T-helper 1 cell treated with Interleukin-12 subunit alpha and Interleukin-12 subunit beta and Interleukin-4 antibody, amounts not matched to agents 30 μg/mL and 1 μg/mL, for 36 hours (primary cell): ENCODE data around the gene TPST2.
A peak's percentile ranks its signal among the peaks of the same experiment; 100 is the strongest.

Experiments used
- H3K27ac Mint-ChIP-seq: one replicate; pipeline ENCODE4 v1.8.0; 2021; ENCODE audit warnings: mild to moderate bottlenecking, mixed read lengths
- H3K27me3 Mint-ChIP-seq: one replicate; pipeline ENCODE4 v1.8.0; 2021; ENCODE audit warnings: low read depth, mixed read lengths
- H3K36me3 Mint-ChIP-seq: one replicate; pipeline ENCODE4 v1.8.0; 2021; ENCODE audit warnings: low read depth, mixed read lengths
- H3K4me1 Mint-ChIP-seq: one replicate; pipeline ENCODE4 v1.8.0; 2021; ENCODE audit warnings: low read depth, mixed read lengths
- H3K4me3 Mint-ChIP-seq: one replicate; pipeline ENCODE4 v1.8.0; 2021; ENCODE audit warnings: mild to moderate bottlenecking, moderate library complexity, mixed read lengths
- H3K9me3 Mint-ChIP-seq: one replicate; pipeline ENCODE4 v1.8.0; 2021; ENCODE audit warnings: mixed read lengths

TPST2 gene

GRCh38 chr22:26601726-26602125 lies 11.8 kb upstream of the TPST2 start:
- Mint-ChIP-seq H3K9me3 (no peaks in the 10 kb centered on the region), H3K36me3 (no peaks in the 10 kb centered on the region), H3K27ac (no peak overlapping the region), H3K4me1 (peaks cover 20% of the 10 kb centered on the region), H3K27me3 (peaks cover 14% of the 10 kb centered on the region), H3K4me3 (no peak overlapping the region)

GRCh38 chr22:26599505-26599904 lies 9.6 kb upstream of the TPST2 start:
- Mint-ChIP-seq H3K27ac (no peak overlapping the region), H3K36me3 (no peaks in the 10 kb centered on the region), H3K4me3 (no peak overlapping the region), H3K27me3 (peaks cover 17% of the 10 kb centered on the region), H3K4me1 (peaks cover 19% of the 10 kb centered on the region), H3K9me3 (no peaks in the 10 kb centered on the region)

GRCh38 chr22:26597480-26597879 lies 7.5 kb upstream of the TPST2 start:
- Mint-ChIP-seq H3K27ac (no peak overlapping the region), H3K4me3 (no peak overlapping the region), H3K27me3 (peaks cover 17% of the 10 kb centered on the region), H3K9me3 (no peaks in the 10 kb centered on the region), H3K36me3 (no peaks in the 10 kb centered on the region), H3K4me1 (peaks cover 28% of the 10 kb centered on the region)

- H3K4me1 Mint-ChIP-seq = peaks cover 33% of the 10 kb centered on the region
- no peak overlapping the region for H3K4me3 Mint-ChIP-seq
- H3K27me3 Mint-ChIP-seq = peaks cover 17% of the 10 kb centered on the region
- H3K9me3 Mint-ChIP-seq = no peaks in the 10 kb centered on the region
- no peak overlapping the region for H3K27ac Mint-ChIP-seq
- no peaks in the 10 kb centered on the region for H3K36me3 Mint-ChIP-seq
Measured at GRCh38 chr22:26597026-26597425, 7.1 kb upstream of the TPST2 start.

GRCh38 chr22:26593763-26594162 lies 3.8 kb upstream of the TPST2 start:
- Mint-ChIP-seq H3K9me3 (no peaks in the 10 kb centered on the region), H3K27ac (no peak overlapping the region), H3K4me3 (peak overlapping the region; percentile 8), H3K4me1 (peaks cover 44% of the 10 kb centered on the region), H3K27me3 (peaks cover 13% of the 10 kb centered on the region), H3K36me3 (peaks cover 2% of the 10 kb centered on the region)

GRCh38 chr22:26592421-26592891 lies 2.5 kb upstream of the TPST2 start:
- H3K4me1 Mint-ChIP-seq = peaks cover 50% of the 10 kb centered on the region

GRCh38 chr22:26589367-26589844 lies 526 bp downstream of the TPST2 start:
- H3K27me3 Mint-ChIP-seq = no peaks in the 10 kb centered on the region
- peaks cover 70% of the 10 kb centered on the region for H3K4me1 Mint-ChIP-seq
- peak overlapping the region; percentile 94 for H3K4me3 Mint-ChIP-seq
- H3K36me3 Mint-ChIP-seq = peaks cover 20% of the 10 kb centered on the region
- H3K9me3 Mint-ChIP-seq = no peaks in the 10 kb centered on the region
- H3K27ac Mint-ChIP-seq = peak overlapping the region; percentile 72

More at GRCh38 chr22:26592421-26592891, 2.5 kb upstream of the TPST2 start:
- H3K27ac Mint-ChIP-seq = peak overlapping the region; percentile 84
- H3K36me3 Mint-ChIP-seq = peaks cover 11% of the 10 kb centered on the region
- no peaks in the 10 kb centered on the region for H3K9me3 Mint-ChIP-seq
- peaks cover 7% of the 10 kb centered on the region for H3K27me3 Mint-ChIP-seq
- peak overlapping the region; percentile 68 for H3K4me3 Mint-ChIP-seq

GRCh38 chr22:26588729-26589366 lies 1.1 kb downstream of the TPST2 start:
- H3K27me3 Mint-ChIP-seq = no peaks in the 10 kb centered on the region
- peak overlapping the region; percentile 94 for H3K4me3 Mint-ChIP-seq
- peaks cover 26% of the 10 kb centered on the region for H3K36me3 Mint-ChIP-seq
- H3K27ac Mint-ChIP-seq = peak overlapping the region; percentile 72
- peaks cover 70% of the 10 kb centered on the region for H3K4me1 Mint-ChIP-seq
- no peaks in the 10 kb centered on the region for H3K9me3 Mint-ChIP-seq

GRCh38 chr22:26587991-26588613 lies 1.8 kb downstream of the TPST2 start:
- Mint-ChIP-seq H3K27ac (peak overlapping the region; percentile 72), H3K9me3 (no peaks in the 10 kb centered on the region), H3K27me3 (no peaks in the 10 kb centered on the region), H3K4me1 (peaks cover 67% of the 10 kb centered on the region), H3K4me3 (peak overlapping the region; percentile 94), H3K36me3 (peaks cover 27% of the 10 kb centered on the region)

GRCh38 chr22:26586556-26587325 lies 3.2 kb downstream of the TPST2 start:
- peaks cover 33% of the 10 kb centered on the region for H3K36me3 Mint-ChIP-seq
- H3K27me3 Mint-ChIP-seq = no peaks in the 10 kb centered on the region
- no peaks in the 10 kb centered on the region for H3K9me3 Mint-ChIP-seq
- peak overlapping the region; percentile 57 for H3K4me3 Mint-ChIP-seq
- peaks cover 58% of the 10 kb centered on the region for H3K4me1 Mint-ChIP-seq
- H3K27ac Mint-ChIP-seq = peak overlapping the region; percentile 36

- peaks cover 36% of the 10 kb centered on the region for H3K36me3 Mint-ChIP-seq
Measured at GRCh38 chr22:26585104-26585790, 4.7 kb downstream of the TPST2 start.

GRCh38 chr22:26584010-26584409 lies 5.9 kb downstream of the TPST2 start:
- no peaks in the 10 kb centered on the region for H3K9me3 Mint-ChIP-seq
- no peaks in the 10 kb centered on the region for H3K27me3 Mint-ChIP-seq
- H3K27ac Mint-ChIP-seq = peak overlapping the region; percentile 26
- H3K4me1 Mint-ChIP-seq = peaks cover 70% of the 10 kb centered on the region
- H3K36me3 Mint-ChIP-seq = peaks cover 44% of the 10 kb centered on the region
- no peak overlapping the region for H3K4me3 Mint-ChIP-seq

More at GRCh38 chr22:26585104-26585790, 4.7 kb downstream of the TPST2 start:
- Mint-ChIP-seq H3K9me3 (no peaks in the 10 kb centered on the region), H3K27ac (peak overlapping the region; percentile 57), H3K4me1 (peaks cover 64% of the 10 kb centered on the region), H3K4me3 (peak overlapping the region; percentile 21), H3K27me3 (no peaks in the 10 kb centered on the region)

- Mint-ChIP-seq H3K27me3 (no peaks in the 10 kb centered on the region), H3K9me3 (no peaks in the 10 kb centered on the region), H3K36me3 (peaks cover 43% of the 10 kb centered on the region), H3K27ac (no peak overlapping the region), H3K4me3 (no peak overlapping the region), H3K4me1 (peaks cover 62% of the 10 kb centered on the region)
Measured at GRCh38 chr22:26581633-26582168, 8.2 kb downstream of the TPST2 start.

GRCh38 chr22:26581026-26581425 lies 8.9 kb downstream of the TPST2 start:
- Mint-ChIP-seq H3K27me3 (no peaks in the 10 kb centered on the region), H3K4me1 (peaks cover 61% of the 10 kb centered on the region), H3K4me3 (peak overlapping the region; percentile 15), H3K36me3 (peaks cover 45% of the 10 kb centered on the region), H3K27ac (peak overlapping the region; percentile 13), H3K9me3 (no peaks in the 10 kb centered on the region)
